Posterior cingulate gyrus (tissue), 11 donors: Measurements from ENCODE around the gene FAM111B.

Experiments
- DNase-seq, 10 donors: peaks; one replicate each; pipeline versions ENCODE4 v3.0.0 to v3.0.0-alpha.2; 2020 to 2021; ENCODE audit warnings: mixed read lengths in 3 of 10
- intact Hi-C: fragments of 100-400 bp; cut with DNase I; formaldehyde crosslinking; loops from one replicate; pipeline ENCODE4 v1.15.1; 2023

FAM111B gene

DNA sequence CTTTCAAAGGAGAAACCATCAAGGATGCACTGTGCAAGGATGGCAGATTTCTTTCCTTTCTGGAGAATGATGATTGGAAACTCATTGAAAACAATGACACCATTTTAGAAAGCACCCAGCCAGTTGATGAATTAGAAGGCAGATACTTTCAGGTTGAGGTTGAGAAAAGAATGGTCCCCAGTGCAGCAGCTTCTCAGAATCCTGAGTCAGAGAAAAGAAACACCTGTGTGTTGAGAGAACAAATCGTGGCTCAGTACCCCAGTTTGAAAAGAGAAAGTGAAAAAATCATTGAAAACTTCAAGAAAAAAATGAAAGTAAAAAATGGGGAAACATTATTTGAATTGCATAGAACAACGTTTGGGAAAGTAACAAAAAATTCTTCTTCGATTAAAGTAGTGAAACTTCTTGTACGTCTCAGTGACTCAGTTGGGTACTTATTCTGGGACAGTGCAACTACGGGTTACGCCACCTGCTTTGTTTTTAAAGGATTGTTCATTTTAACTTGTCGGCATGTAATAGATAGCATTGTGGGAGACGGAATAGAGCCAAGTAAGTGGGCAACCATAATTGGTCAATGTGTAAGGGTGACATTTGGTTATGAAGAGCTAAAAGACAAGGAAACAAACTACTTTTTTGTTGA, 45.4 kb downstream of the FAM111B start:
- intact Hi-C loops: no loop called here
- no peak for DNase-seq

DNA sequence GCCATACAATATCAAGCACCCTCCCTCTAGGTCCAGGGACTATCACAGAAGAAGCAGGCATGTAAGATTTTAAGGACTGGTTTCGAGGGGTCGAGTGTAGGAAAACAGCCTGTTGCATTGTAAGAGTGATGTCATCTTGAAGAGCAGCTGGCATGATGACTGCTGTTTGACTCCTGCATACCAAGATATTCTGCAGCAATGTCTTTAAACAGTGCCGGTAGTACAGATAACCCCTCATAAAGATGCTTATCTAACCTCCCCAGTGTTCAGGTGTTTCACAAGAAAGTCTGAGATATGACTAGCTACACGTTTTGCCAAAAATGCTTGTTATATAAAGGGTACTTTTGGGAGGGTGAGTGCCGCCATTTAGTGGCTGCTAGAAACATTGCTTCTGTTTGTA, 47.6 kb downstream of the FAM111B start:
- DNase-seq: no peak
- intact Hi-C loops: loop anchor here (5.0 kb wide), 1 partner anchor 47 kb away; the partner anchor contains the start of gene FAM111B

DNA sequence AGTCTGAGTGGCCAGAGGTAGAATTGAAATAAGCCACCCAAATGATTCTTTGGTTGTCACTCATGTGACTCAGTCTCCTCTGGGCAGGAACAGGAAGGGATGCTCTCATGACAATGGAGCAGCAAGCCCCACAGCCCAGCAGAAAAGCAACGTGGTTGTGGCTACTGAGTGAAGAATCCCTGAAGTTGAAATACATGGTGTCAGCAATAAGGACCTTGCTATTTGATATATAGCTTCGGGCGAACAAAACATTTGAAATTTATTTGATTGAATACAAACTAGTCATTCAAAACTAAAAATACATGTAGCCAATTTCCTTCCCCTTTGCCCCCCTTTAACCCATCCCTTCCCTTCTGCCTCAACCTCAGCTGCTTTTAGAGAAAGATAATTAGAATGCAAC, 50.4 kb downstream of the FAM111B start:
- DNase-seq: no peak
- intact Hi-C loops: loop anchor here (5.0 kb wide), 1 partner anchor 50 kb away; the partner anchor contains the start of gene FAM111B

DNA sequence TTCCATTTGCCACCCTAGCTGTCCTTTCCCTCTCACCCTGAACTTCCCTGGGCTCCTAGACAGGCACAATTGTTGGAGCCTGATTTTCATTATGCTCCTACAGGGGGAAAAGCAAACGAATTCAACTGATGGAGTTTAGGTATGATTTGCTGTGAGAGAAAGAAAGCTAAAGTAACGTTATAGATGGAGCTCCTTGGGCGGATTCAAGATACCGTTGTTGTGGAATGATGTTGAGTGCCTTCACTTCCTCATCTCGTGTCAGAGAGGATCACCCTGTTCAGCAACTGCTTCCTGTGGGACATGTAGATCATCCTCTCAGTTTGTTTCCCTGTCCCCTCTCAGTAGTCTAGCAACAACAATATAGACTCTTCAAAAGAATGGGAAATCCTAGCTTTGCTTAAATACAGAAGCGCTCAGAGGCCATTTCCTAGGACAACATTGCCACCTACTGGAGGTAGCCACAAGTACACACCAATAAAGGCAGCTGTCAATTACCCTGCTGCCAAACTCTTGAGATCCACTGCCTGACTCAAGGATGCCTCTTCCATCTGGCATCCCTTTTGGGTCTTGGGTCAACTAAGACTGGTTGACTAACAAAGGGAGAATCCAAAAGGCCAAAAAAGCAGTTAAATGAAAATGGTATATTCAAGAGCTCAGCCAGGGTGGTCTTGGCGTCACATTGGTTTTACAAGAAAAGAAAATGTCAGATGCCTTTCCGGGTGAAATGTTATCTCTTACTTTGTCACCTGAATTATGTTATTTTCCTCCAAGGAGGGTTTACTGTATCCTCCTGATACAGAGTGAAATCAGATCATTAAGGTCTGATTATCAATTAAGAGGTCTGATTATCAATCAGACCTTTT, 51.4 kb downstream of the FAM111B start:
- peak in 5 of 10 donors; percentile 51 to 87 (median 61) for DNase-seq
- intact Hi-C loops: loop anchor here (2.0 to 5.0 kb wide), 2 partner anchors 51 to 106 kb away; partner anchors contain the start of gene FAM111B

DNA sequence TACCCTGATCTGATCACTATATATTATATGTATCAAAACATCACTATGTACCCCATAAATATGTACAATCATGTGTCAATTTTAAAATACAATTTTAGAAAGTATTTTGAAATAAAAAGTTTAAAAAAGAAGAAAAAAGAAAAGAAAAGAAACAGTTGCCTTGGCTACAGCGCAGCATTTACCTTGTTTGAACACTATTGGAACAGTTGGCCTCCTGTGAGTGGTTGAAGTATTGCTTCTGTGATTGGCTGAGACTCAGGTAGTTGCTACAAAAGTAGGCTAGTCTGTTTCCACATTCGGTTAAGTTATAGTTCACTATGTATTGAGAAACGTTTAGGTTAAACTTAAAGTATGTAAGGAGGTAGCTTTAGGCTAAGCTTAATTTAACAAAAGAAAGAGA, 57.0 kb downstream of the FAM111B start:
- no peak for DNase-seq

DNA sequence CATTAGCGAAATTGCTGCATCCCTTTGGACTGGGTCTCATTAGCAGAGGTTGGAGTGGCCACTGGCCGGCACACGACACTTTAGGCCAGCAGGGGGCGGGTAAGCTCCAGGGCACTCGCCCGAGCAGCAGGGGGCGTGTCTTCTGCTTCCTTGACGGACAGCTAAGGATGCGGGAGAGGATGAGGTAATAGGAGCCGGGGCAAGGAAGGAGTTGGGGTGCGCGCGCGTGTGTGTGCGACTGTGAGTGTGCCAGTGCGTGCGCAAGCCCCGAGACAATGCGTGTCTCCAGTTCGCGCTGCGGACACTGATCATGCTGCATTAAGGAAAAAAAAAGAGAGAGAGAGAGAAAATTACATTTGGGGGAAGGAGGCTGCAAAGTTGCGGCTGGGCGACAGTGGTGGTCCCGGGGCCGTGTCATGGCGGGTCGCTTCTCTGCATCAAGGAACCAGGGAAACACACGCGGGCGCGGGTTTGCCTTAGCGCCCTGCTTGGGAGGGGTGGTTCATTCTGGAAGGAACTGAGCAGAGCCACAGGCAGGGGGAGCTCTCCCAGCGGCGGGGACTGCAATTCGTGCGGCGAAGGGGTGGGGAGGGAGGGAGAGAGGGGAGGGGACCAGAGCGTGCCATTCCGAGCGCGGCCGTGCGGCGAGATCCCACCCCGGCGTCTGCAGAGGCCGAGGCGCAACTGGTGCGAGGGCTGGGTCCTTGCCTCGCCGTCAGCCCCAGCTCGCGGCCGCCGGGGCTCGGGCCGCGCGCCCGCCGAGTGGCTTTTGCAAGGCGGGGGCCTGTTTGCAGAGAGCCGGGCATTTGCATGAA, 64.7 kb downstream of the FAM111B start, which contains the start of gene DTX4:
Gene DTX4 (plus strand): TSS at position 625 of the 815 bp plus-strand sequence. CDS start 464 bp downstream, outside the sequence.
- intact Hi-C loops: loop anchor here (1.0 kb wide), 2 partner anchors 37 to 113 kb away; no protein-coding TSS in a partner anchor
- peak; percentile 87 to 99 (median 94) for DNase-seq

More for the DNA sequence above, 57.0 kb downstream of the FAM111B start:
- intact Hi-C loops: no loop called here

DNA sequence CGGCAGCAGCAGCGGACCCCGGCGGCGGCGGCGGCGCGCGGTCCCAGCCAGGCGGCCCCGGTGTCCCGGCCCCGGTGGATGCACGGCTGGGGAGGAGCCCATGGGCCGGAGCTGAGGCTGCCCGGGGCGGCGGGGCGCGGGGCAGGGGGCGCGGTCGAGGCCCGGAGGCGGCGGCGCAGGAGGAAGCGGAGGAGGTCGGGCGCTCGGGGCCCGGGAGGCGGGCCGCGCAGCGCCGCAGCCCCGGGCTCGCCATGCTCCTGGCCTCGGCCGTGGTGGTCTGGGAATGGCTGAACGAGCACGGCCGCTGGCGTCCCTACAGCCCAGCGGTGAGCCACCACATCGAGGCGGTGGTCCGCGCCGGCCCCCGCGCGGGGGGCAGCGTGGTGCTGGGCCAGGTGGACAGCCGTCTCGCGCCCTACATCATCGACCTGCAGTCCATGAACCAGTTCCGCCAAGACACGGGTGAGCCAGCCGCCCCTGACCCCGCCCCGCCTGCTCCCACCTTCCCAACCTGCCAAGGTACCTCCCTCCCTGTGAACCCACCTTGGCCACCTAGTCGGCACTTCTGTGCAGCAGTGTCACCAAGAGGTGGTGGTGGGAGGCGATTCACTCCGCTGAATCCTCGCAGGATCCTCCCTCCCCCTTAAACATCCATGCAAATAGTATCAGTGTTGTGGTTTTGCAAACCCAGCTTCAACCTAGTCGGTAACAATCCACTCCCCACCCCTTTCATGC, 65.5 kb downstream of the FAM111B start:
- DNase-seq: peak in 4 of 10 donors; percentile 43 to 87 (median 80)
- intact Hi-C loops: no loop called here

DNA sequence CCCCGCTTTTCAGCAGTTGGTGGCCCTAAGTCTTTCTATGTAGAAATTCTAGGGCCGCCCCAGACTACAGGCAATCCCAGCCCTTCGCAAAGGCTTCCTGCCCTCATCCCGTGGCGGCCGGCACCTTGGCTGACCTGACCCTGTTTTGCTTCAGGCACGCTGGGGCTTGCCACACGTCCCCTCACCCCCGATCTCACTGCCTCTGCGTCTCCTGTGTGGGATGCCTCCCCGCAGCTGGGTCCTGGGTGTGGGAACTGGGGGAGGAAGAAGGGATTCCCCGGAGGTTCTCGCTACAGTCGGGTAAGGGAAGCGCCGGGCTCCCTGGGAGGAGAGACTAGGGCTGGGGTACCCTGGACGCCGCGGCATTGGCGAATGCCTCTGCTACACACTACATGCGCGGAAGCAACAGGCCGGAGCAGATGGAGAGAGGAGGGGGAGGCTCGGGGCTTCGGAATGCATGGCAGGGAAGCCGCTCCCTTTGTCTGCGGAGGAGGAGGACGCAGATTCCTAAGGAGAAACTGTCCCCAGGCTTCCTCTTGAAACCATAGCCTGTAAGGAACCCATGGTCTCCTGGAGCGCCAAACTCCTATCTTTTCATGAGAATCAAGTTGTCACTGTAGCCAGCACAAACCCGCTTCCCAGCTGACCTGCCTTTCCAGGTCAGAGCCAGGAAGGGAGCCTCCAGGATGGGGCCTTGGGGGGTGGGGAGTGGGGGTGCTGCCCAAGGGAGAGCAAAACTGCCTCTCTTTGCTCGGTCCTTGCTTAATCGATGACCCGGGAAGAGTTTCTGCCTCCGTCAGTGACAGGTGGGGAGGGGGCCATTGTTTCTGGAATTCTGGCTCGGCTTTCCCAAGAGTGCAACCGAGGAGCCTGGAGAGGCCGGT, 66.3 kb downstream of the FAM111B start:
- DNase-seq: peak in 8 of 10 donors; percentile 36 to 91 (median 50)
- intact Hi-C loops: no loop called here

DNA sequence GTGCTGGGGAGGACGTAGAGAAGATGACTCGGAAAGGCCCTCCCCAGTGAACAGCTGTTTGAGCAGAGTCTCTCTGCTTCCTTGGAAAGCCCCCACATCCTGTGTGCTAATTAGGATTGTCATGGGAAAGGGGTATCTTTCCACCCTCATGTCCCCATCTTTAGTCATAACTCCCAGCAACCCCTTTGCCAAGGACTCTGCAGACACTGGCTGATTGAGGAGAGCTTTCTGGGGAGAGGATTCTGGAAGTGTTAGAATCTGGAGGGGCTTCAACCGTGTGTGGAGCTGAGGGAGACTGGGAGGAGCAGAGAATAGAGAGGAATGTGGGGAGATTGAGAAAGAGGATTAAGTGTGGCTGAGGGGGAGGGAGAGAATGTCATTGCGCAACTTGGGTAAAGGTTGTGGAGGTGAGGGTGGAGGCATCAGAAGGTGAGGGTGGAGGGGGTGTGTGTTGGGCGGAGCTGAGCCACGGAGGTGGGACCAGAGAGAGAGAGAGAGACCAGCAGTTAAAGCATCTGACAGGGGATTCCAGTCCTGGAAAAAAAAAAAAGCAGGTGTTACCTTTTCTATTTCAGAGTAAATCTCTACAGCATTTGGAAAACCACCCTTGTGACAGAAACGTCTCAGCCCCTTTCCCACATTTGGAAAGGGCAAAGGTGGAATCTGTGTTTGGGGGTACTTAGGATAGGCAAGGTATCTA, 67.1 kb downstream of the FAM111B start:
- intact Hi-C loops: no loop called here
- no peak for DNase-seq

DNA sequence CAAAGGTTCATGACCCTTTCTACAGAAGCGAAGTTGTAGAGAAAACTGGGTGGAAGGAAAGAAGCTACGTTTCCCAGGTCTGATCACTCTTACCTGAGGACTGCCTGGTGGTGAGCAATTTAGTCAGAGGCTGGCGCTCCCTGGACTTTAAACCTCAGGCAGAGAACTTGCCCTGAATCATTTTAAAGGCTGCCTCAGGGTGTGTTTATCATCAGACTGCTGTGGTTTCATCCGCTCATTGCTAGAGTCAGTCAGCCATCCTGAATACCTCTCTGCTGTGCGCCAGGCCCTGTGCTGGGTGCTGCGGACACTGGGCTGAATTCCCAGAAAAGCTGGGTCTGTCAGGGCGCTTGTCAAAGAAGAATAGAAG, 67.6 kb downstream of the FAM111B start:
- intact Hi-C loops: no loop called here
- no peak for DNase-seq

DNA sequence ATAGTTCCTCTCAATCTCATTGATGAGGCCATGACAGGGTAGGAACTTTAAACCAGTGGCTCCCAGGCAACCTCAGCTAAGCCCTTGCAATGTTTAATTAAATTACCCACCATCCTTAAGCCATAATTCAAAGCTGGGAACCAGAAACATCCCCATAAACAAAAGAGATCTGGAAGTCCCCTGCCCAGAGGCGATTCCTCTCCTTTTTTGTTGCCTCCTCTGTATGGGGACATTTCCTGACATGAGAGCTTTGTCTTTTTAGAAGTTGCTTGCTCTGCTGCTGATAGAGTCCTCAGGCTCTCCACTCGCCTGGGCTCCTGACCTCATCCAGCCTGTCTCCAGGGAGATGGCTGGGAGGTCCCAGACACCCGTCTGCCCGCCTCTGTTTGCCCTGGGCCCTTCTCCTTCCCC, 68.1 kb downstream of the FAM111B start:
- no peak for DNase-seq
- intact Hi-C loops: no loop called here

DNA sequence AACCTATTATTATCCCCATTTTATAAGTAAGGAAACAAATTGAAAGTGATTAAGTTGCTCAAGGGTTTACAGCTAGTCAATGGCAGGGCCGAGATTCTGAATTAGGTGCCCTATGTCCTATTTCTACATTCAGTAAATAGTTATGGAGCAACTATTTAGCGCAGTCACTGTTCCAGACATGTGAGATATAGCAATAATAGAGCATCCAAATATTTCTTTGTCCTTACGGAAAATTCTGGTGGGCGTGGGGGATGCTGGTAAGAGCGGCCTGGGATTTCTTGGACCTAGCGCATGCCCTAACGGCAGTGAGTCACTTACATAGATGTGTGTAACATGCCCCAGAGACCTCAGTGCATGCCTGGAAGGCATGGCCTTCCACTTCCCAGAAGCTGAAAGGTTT, 69.3 kb downstream of the FAM111B start:
- intact Hi-C loops: no loop called here
- no peak for DNase-seq
